ENCODE data around the gene SRC. TPM values are rescaled to one million over a fixed set of nuclear protein-coding genes. Genes with fewer than 3 reads are reported as not detected.

The SRC gene
- total RNA-seq, 1 donor from 2014 or later: 6.7 TPM

DNA sequence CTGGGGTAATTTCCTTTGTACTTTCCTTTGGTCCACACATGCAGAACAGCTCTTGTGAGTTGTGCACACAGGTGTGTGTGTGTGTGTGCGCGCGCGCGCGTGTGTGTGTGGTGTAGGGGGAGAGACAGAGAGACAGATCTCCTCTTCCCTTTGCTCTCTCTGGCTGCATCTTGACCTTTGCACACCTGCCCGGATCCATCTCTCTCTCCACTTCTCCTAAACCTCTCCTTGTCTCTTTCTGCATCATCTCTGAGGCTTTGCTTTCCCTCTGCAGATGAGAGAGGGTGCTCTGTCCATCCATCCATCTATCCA is 67.0 kb downstream of the SRC start:
- ATAC-seq (ENCODE audit: poor library complexity) (no peak), DNase-seq (no peak)
- intact Hi-C loops (cut with DNase I): no loop called here

DNA sequence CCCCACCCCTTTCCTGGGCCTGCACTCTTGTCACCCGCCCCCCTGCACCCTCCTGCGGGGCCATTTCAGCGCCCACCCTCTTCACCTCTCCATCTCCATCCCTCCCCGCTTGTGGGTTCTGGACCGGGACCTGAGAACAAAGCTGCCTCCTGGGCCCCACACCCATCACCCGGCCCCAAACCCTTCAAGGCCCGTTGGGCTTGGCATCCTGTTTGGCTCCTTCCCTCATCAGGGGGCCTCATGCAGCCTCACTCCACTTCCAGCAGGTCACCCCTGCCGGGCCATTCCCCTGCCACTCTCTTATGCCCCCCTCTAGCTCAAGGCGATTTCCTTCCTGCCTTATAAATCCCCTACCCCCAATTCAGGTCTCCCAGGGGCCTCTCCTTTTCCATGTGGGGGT is 67.4 kb downstream of the SRC start:
- DNase-seq: no peak
- no peak for ATAC-seq (ENCODE audit: poor library complexity)
- intact Hi-C loops (cut with DNase I): no loop called here

DNA sequence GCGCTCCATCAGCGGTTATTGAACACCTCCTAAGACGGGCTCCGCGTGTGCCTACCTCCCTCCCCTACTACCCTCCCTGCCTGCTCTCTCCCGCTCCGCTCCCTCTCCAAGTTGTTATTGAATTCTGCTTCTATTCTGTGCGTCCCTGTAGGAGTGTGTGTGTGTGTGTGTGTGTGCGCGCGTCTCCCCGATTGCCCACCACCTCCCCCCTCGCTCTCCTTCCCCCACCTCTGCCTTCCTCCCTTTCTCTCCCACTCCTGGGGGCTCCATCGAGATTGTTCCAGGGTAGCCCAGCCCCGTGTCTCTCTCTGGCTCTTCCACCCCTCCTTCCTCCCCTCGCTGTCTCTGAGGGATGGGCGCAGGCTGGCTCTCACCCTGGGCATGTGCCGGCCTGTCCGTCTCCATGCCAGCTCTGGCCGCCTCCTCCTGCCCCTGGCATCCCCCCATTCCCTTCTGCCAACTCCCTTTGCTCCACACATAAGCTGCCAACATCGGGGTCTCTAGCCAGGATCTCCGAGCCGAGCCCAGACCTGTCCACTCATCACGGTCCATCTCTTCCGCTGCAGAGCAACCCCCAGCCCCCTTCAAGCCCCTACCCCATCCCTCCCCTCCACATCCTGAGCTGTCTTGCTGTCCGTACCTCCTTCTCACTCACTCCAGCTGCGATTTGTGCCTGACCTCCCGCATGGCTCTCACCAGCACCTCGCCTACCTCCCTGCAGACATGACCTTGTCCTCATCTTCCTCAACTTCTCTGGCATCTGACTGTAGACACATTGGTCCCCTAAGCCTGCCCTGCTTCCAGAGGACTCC is 68.5 kb downstream of the SRC start:
- DNase-seq (no peak), ATAC-seq (ENCODE audit: poor library complexity) (no peak)
- intact Hi-C loops (cut with DNase I): no loop called here

DNA sequence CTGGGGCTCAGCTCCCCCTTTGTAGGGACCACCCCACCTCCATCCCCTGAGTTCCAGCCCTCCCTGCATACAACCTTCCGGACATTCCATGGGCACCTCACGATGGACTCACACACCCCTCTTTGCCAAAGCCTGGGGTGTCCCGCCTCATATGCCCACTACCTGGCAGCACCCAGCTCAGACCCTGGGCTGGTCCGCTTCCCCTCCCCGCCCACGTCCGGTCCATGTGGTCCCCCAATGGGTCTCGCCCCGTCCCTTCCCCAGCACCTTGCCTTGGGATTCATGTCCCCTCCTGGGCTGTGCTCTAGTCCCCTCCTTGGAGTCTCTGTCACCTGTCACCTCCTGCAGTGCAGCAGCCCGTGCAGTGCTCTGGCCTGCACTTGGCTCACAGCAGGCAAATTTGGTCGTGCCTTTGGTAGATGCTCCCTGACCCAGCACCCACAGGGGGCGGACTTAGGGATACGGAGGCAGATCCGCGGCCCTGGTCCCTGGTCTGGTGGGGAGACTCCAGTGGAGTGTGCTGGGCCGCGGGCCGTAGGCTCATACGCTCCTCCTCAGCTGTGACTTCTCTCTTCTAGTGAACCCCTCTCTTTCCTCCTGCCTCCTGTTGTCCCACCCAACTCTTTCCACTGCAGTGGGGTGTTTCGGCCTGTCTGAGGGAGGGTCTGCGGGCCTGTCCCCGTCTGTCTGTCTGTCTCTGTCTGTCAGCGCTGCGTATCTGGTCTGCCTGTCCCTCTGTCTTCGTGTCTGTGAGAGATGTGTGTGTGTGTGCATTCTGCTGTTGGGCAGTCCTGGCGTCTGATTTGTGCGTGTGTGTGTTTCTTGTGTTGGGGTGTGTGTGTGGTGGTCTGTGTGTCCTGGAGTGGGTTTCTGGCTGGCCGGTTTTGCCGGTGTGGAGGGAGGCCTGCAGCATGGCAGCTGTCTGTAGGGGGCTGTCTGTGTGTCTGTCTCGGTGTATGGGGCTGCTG is 69.5 kb downstream of the SRC start:
- DNase-seq (no peak), ATAC-seq (ENCODE audit: poor library complexity) (no peak)
- intact Hi-C loops (cut with DNase I): no loop called here

DNA sequence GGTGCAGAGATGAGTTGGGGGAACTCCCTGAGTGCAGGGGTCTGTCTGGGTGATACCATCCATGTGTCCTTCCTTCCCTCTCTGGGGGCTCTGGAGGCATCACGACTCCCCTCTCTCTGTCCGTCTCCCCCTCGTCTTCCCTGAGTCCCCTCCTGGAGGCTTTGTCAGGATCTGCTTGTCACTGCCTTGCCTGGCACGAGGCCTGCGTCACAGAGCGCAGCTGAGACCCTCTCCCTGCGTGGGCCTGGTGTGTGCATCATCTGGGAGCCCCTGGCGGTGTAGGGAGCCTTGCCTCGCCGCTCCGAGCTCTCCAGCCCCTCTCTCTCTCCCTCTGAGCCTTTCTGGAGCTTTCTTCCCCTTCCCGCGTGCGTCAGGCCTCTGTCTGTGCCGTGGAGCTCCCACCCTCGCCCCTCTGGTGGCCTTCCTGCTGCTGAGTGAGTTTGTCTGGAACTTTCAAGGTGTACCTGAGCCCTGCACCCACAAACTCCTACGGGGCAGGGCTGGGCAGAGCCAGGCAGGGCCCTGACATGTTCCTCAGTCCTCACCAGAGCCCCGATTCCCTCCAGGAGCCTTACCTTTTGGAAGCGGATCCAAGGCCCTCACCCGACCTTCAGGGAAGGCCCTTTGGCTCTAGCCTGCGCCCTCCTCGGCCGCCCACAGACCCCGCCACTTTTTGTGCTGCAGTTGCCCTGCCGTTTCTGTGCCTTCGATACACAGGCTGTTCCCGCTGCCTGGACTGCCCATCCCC is 70.3 kb downstream of the SRC start:
- intact Hi-C loops (cut with DNase I): no loop called here
- DNase-seq (no peak), ATAC-seq (ENCODE audit: poor library complexity) (no peak)

DNA sequence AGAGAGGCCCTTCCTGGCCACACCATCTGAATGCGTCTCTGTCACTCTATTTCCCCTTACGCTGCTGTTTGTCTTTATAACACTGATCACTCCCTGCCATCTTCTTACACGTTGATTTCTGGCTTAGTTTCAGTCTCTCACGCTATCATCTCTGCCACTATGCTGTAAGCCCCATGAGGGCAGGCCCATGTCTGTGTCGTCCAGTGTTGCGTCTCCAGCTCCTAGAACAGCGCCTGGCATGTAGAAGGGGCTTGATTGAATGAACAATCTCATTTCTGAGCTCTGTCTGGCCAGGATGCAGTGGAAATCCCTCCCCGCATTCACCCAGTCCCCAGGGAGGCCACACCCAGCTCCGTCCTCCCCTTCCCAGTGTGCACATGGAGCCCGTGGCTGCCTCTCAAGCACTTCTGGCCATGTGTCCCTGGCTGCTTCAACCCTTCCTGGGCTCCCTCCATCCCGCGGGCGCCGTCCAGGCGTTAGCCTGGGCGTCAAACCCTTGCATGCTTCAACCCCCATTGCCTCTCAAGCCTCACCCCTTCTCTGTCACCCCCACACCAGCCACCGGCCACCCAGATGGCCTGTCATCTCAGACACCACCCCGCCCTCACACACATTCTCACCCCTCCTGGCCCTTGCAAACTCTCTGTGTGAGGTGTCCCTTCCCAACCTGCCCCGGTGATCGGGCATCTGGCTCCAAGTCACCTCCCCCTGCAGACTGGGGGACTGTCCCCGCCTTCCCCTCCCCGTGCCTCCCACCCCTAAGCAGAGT is 71.1 kb downstream of the SRC start:
- DNase-seq (no peak), ATAC-seq (ENCODE audit: poor library complexity) (no peak)
- intact Hi-C loops (cut with DNase I): no loop called here

DNA sequence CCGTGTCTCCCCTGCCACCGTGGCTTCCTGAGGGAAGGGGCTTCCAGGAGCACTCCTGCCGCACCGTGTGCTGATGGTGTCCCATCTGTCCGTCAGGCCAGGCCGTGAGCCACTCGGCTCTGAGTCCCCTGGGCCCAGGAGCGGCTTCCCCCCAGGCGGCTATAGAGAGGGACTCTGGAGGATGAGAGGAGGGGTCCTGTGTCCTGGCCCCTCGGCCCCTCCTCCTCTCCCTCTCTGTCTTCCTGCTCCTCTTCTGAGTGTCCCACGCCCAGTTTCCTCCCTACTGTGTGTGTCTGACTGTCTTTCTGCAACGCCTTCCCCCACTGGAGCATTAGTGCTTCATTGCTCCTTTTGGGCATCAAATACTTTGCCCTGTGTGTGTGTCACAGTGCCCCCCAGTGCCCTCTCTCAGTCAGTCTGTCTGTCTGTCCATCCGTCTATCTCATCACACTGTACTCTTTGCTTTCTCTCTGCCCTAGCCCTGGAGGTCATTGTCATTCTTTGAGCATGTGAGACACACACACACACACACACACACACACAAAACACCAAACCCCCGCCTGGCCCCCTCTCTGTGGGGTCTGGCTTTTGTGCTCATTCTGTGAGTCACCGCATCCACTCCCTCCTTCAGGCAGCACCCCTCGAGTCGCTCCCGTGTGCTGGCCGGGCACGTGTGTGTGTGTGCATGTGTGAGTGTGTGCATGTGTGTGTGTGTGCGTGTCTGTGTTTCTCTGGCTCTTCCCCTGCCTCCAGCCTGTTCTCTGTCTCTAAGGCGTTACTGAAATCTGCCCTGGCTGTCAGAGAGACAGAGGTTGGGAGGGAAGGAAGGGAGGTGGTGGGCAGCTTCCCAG is 71.9 kb downstream of the SRC start:
- DNase-seq (no peak), ATAC-seq (ENCODE audit: poor library complexity) (no peak)
- intact Hi-C loops (cut with DNase I): no loop called here

DNA sequence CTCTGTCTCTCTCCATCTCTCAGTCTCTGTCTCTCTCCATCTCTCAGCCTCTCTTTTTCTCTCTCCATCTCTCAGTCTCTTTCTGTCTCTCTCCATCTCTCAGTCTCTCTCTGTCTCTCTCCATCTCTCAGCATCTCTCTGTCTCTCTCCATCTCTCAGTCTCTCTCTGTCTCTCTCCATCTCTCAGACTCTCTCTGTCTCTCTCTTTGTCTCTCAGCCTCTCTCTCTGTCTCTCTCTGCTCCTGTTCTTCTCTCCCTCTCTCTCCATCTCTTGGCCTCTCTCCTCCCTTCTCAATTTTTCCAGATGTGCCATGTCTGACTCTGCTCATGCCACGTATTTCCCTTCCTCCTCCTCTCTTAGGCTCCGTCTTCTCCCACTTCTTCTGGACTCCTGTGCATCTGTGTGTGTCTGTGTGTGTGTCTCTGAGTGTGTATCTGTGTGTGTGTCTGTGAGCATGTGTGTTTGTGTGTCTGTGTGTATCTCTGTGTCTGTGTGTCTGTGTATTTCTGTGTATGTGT is 72.7 kb downstream of the SRC start:
- DNase-seq (no peak), ATAC-seq (ENCODE audit: poor library complexity) (no peak)
- intact Hi-C loops (cut with DNase I): no loop called here

DNA sequence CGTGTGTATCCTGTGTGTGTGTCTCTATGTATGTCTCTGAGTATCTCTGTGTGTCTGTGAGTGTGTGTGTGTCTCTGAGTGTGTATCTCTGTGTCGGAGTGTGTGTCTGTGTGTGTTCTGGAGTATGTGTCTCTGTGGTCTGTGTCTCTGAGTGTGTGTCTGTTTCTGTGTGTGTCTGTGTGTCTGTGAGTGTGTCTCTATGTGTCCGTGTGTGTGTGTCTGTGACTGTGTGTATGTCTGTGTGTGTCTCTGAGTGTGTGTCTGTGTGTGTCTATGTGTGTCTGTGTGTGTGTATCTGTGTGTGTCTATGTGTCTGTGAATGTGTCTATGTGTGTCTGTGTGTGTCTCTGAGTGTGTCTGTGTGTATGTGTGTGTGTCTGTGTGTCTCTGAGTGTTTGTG is 73.4 kb downstream of the SRC start:
- no peak for DNase-seq
- intact Hi-C loops (cut with DNase I): no loop called here

DNA sequence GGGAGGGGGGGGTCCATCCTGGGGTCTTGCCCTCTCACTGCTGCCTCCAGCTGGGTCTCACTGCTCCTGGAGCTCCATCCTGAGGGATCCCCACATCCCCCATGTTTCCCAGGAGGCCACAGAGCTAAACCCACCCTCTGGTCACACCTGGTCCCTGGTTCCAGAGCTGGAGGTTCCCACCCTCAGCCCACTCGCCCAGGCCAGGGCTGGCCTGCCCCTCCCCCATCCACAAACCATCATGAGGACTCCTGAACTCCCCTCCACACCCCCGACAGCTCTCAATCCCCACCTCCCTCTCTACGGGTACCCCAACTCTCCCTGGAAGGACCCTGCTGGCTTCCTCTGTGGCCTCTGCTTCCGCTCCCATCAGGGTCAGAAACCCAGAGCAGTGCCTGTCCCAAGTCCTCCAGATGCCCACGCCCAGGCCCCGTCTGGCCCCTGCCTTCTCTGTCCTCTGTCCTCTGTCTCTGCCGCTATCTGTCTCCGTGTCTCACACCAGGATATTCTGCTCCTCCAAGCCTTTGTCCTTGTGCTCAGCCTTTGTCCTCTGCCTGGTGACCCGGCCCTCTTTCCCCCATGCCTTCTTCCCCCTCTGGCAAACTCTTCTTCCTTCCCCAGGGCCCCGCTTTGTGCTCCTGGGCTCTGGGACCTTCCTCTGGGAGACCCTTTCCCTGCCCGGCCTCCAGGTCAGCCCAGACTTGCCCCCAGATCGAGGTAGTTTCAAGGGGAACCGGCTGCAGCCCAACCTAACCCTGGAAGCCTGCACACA is 74.0 kb downstream of the SRC start:
- no peak for DNase-seq
- intact Hi-C loops (cut with DNase I): no loop called here
- ATAC-seq (ENCODE audit: poor library complexity): no peak

More for the DNA sequence above, 73.4 kb downstream of the SRC start:
- no peak for ATAC-seq (ENCODE audit: poor library complexity)

DNA sequence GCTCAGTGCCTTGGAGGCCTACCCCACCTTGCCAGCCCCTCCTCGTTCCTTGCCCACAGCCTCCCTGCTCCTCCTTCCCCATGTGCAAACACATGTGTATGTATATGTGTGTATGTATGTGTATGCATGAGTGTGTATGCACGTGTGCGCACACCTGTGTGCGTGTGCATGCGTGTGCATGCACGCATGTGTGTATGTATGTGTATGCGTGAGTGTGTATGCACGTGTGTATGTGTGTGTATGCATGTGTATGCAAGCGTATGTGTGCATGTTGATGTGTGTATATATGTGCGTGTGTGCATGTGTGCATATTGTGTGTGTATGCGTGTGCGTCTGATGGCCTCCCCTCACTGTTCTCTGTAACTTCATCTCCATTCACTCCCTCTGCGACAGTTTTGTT is 74.7 kb downstream of the SRC start:
- DNase-seq (no peak), ATAC-seq (ENCODE audit: poor library complexity) (no peak)
- intact Hi-C loops (cut with DNase I): no loop called here

DNA sequence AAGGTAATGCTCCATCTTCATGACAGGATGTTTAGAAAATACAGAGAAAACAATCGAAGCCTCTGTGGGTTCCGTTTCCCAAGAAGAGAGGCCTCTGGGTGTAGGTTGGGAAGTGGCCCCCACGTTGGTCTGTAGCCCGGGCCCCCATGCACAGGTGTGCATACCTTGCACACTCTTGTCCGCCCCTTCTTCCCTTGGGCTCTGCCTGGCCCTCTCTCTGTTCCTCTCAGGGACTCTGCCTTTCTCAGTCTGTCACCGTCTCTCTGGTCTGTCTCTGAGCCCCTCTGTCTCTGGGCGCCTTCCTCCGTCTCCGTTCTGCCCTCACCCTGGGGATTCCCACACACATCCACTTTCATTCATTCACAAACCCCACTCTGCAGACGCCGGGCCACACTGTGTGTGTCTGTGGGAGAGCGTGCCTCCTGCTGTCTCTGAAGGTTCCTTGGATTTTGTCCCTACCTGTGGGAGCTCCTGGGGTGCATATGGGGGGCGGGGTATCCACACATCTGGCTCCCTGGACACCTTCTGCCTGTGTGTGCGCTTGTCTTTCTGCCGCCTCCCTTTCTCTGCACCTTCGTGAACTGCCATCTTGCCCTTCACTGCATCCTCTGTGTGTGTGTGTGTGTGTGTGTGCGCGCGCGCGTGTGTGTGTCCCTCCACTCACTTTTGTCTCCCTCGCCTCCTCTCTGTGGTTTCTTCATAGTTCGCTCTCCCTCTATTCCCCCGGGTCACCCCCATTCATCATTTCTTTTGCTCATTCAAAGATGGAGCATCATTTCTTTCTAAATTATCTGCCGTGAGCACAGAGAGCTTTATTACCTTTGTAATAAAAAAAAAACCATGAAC is 75.3 kb downstream of the SRC start:
- DNase-seq (no peak), ATAC-seq (ENCODE audit: poor library complexity) (no peak)
- intact Hi-C loops (cut with DNase I): no loop called here

DNA sequence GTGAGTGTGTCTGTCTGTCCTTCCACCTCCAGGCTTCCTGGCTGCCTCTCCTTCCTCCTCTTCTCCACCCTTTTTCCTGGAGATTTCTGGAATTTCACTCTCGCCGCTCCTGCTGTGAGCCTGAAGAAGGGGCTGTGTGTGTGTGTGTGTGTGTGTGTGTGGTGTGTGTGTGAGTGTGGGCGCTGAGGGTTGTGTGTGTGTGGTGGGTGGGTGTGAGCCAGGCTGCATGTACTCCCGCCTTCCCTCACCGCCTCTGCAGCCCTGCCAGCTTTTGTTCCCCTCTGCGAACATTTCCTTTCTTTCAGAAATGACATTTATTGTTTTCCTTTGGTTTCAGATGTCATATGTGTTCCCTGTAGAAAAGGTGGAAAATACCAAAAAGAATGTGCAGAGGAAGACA is 76.0 kb downstream of the SRC start:
- DNase-seq: no peak
- intact Hi-C loops (cut with DNase I): no loop called here

DNA sequence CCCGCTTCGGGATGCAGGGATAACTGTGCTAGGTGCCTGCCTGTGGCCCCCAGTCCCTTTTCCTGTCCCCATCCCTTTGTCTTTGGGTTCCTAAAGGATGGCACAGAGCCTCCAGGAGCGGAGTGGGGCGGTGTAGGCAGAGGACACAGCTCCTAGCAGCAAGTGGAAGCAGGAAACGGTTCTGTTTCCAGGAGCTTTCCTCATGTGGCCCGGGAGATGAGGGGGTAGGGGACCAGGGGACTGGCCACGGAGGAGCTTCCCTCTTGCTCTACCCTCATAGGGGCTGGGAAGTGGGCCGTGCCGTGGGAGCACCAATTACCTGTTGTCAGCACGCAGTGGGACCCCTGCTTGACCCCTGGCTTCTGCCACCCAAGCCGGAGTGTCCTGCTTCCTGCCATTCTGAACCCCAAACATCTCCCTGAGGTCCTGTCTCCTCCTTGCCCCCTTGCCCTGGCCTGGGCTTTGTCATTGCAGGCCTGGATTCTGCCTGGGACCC is 76.9 kb downstream of the SRC start:
- intact Hi-C loops (cut with DNase I): no loop called here
- no peak for ATAC-seq (ENCODE audit: poor library complexity)
- no peak for DNase-seq

More for the DNA sequence above, 76.0 kb downstream of the SRC start:
- ATAC-seq (ENCODE audit: poor library complexity): no peak

DNA sequence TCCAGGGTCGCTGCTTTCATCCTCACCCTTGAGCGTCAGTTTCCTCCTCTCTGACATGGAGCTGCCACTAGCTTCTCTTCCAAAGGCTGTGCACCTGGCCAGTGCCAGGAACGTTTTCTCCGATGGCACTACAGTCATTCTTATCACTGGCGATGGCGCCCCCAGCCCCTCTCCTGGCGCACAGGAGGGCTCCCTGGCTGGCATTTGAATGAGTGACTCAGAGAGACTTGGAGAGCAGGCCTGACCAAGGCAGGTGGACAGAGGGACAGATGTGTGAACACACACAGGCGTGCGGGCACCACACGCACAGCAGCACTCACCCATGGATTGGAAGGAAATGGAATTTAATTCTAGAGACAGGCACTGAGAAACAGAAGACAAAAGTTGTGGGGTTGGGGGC is 77.6 kb downstream of the SRC start:
- DNase-seq (no peak), ATAC-seq (ENCODE audit: poor library complexity) (no peak)
- intact Hi-C loops (cut with DNase I): no loop called here
